Thyroid gland (tissue), 4 donors: ENCODE measurements around the gene PITRM1.

Source experiments
- CTCF ChIP-seq, 6 experiments: fragments of 200-600 bp in 3 of 6; fragments of 450-650 bp in 3 of 6; sonication (generic) in 3 of 6; IDR thresholded peaks; one replicate each; pipeline ENCODE4 v1.5.1; 2016 to 2019; ENCODE audit warnings: antibody characterized with exemption in 6 of 6, mild to moderate bottlenecking in 2 of 6, inconsistent platforms in 1 of 6, moderate library complexity in 1 of 6
- POLR2A ChIP-seq, 2 donors: fragments of 450-650 bp; IDR thresholded peaks; one replicate each; pipeline ENCODE4 v1.6.1; 2017; ENCODE audit warnings: antibody characterized with exemption in 2 of 2, mild to moderate bottlenecking in 2 of 2, moderate library complexity in 1 of 2

GRCh38 chr10:3169271-3169670 lies 3.3 kb downstream of the PITRM1 start:
- TF ChIP-seq CTCF (IDR thresholded peaks at IDR 0.05): no peak
- TF ChIP-seq POLR2A (IDR thresholded peaks at IDR 0.05): no peak
